DMS153 treated with DMSO at 0.1 percent for 48 hours (cell line): ENCODE results near the gene RSAD2.
"Not testable (repeated sequence)": the region's sequence is repeated elsewhere in the genome, so short reads cannot be mapped to it uniquely, and the experiment has no call there.

Experiments used
- DNase-seq: peaks from one replicate; lab custom pipeline; 2025; ENCODE audit not compliant: unreplicated experiment; lab: John Stamatoyannopoulos, UW

Gene RSAD2

GRCh38 chr2:6877402-6878304, at the start of gene RSAD2:
Gene RSAD2 (plus strand): TSS chr2:6877777. CDS start chr2:6877801, 24 bp downstream.
- peak; percentile 14 for DNase-seq

GRCh38 chr2:6828299-6828584, 49.3 kb upstream of the RSAD2 start:
- peak; percentile 5 for DNase-seq

- no peak for DNase-seq
Observed at GRCh38 chr2:6831229-6831628, 46.3 kb upstream of the RSAD2 start.

- no peak for DNase-seq
Observed at GRCh38 chr2:6832596-6833299, 44.8 kb upstream of the RSAD2 start.

GRCh38 chr2:6833300-6833604, 44.3 kb upstream of the RSAD2 start:
- no peak for DNase-seq

- no peak for DNase-seq
Observed at GRCh38 chr2:6834163-6834562, 43.4 kb upstream of the RSAD2 start.

GRCh38 chr2:6835467-6835866, 42.1 kb upstream of the RSAD2 start:
- DNase-seq: no peak

- DNase-seq: no peak
Observed at GRCh38 chr2:6838673-6839319, 38.8 kb upstream of the RSAD2 start.

GRCh38 chr2:6841537-6842287, 35.9 kb upstream of the RSAD2 start:
- DNase-seq: no peak

- no peak for DNase-seq
Observed at GRCh38 chr2:6845312-6845711, 32.3 kb upstream of the RSAD2 start.

- no peak for DNase-seq
Observed at GRCh38 chr2:6845903-6846302, 31.7 kb upstream of the RSAD2 start.

- no peak for DNase-seq
Observed at GRCh38 chr2:6846540-6846939, 31.0 kb upstream of the RSAD2 start.

GRCh38 chr2:6846967-6847681, 30.5 kb upstream of the RSAD2 start:
- DNase-seq: no peak

GRCh38 chr2:6852195-6852594, 25.4 kb upstream of the RSAD2 start:
- no peak for DNase-seq

GRCh38 chr2:6854416-6854815, 23.2 kb upstream of the RSAD2 start:
- no peak for DNase-seq

- no peak for DNase-seq
Observed at GRCh38 chr2:6855860-6856547, 21.6 kb upstream of the RSAD2 start.

- DNase-seq: no peak
Observed at GRCh38 chr2:6856548-6856920, 21.0 kb upstream of the RSAD2 start.

- not testable (repeated sequence) for DNase-seq
Observed at GRCh38 chr2:6858466-6859027, 19.0 kb upstream of the RSAD2 start.

GRCh38 chr2:6860296-6860695, 17.3 kb upstream of the RSAD2 start:
- no peak for DNase-seq

- DNase-seq: no peak
Observed at GRCh38 chr2:6863792-6864191, 13.8 kb upstream of the RSAD2 start.
